HepG2 (cell line): Measurements from ENCODE around the gene ZNF181. TPM values are rescaled to one million over a fixed set of nuclear protein-coding genes. Genes with fewer than 3 reads are reported as not detected.
A peak's percentile ranks its signal among the peaks of the same experiment; 100 is the strongest.

Experiments used
- ATAC-seq: fragments of 200-7000 bp; cut with Tn5 transposase; 3 replicates; pipeline ENCODE4 v1.9.1; 2020; ENCODE audit warnings: mild to moderate bottlenecking, moderate library complexity
- BruUV-seq: library from RNA; stranded (reverse); fragments of 400-500 nt; replicated peaks from 2 replicates; lab custom pipeline; 2021; lab: Mats Ljungman, UMichigan
- CTCF ChIA-PET: fragments of 300-600 bp; formaldehyde crosslinking; extraction: SDS; loops from one replicate; lab custom pipeline; 2021; ENCODE audit warnings: low total read pairs, inconsistent platforms, low intra/inter-chr PET ratio; lab: Yijun Ruan, JAX
- POLR2A ChIA-PET: fragments of 350-600 bp; sonication (Branson Sonifier 250); formaldehyde crosslinking; loops from one replicate; lab custom pipeline; 2020; ENCODE audit warnings: antibody characterized with exemption, inconsistent platforms; lab: Yijun Ruan, JAX
- DNase-seq: peaks from one replicate; pipeline ENCODE4 v3.0.0-alpha.2; 2015; ENCODE audit warnings: low spot score
- FAIRE-seq: peaks from 3 replicates; lab custom pipeline; 2011; peaks lifted over from hg19 to GRCh38; lab: Jason Lieb, UNC
- H2AFZ ChIP-seq: one replicate; pipeline ENCODE4 v1.6.1; 2011; ENCODE audit warnings: low read length, inconsistent platforms
- H3K27ac ChIP-seq: fragments of 300-600 bp; 3 replicates; pipeline ENCODE4 v1.8.0; 2011; ENCODE audit warnings: mixed run types, mild to moderate bottlenecking, mixed read lengths, low read length, inconsistent platforms; ENCODE audit not compliant: insufficient read depth; ENCODE audit errors: extremely low read length
- H3K27me3 ChIP-seq, 2 experiments: fragments of 200-600 bp in 1 of 2; 2 replicates in 1 of 2; 3 replicates in 1 of 2; pipeline versions ENCODE4 v1.6.0 to v1.8.0; 2011; ENCODE audit warnings: low read length in 2 of 2, mild to moderate bottlenecking in 2 of 2, moderate library complexity in 2 of 2, inconsistent platforms in 1 of 2; ENCODE audit not compliant: insufficient read depth in 2 of 2, control insufficient read depth in 1 of 2
- H3K36me3 ChIP-seq, 2 experiments: fragments of 200-600 bp in 1 of 2; replicated peaks in 1 of 2; 2 replicates in 1 of 2; 3 replicates in 1 of 2; pipeline versions ENCODE4 v1.5.1 to v1.8.0; 2011; ENCODE audit warnings: low read length in 2 of 2, inconsistent platforms in 1 of 2; ENCODE audit not compliant: insufficient read depth in 2 of 2, control insufficient read depth in 1 of 2
- H3K4me1 ChIP-seq: 2 replicates; pipeline ENCODE4 v1.5.1; 2012; ENCODE audit warnings: low read length, inconsistent platforms; ENCODE audit not compliant: insufficient read depth
- H3K4me2 ChIP-seq: 2 replicates; pipeline ENCODE4 v1.6.0; 2011; ENCODE audit warnings: low read depth, low read length, inconsistent platforms
- H3K4me3 ChIP-seq, 3 experiments: fragments of 200-600 bp in 1 of 3; sonication (generic), shearing (Covaris generic) in 1 of 3; replicated peaks in 1 of 3; 2 replicates each; pipeline ENCODE4 v1.5.1; 2011 to 2016; ENCODE audit warnings: low read length in 3 of 3, inconsistent platforms in 2 of 3, low read depth in 2 of 3, mild to moderate bottlenecking in 2 of 3, control low read depth in 1 of 3, mixed read lengths in 1 of 3; ENCODE audit not compliant: insufficient read depth in 1 of 3
- H3K79me2 ChIP-seq: one replicate; pipeline ENCODE4 v1.6.1; 2011; ENCODE audit warnings: low read length, inconsistent platforms; ENCODE audit not compliant: insufficient read depth
- H3K9ac ChIP-seq: 2 replicates; pipeline ENCODE4 v1.6.0; 2011; ENCODE audit warnings: mild to moderate bottlenecking, low read depth, low read length, inconsistent platforms; ENCODE audit not compliant: insufficient read depth
- H3K9me3 ChIP-seq: 2 replicates; pipeline ENCODE4 v1.5.1; 2012; ENCODE audit warnings: mild to moderate bottlenecking, low read length
- H4K20me1 ChIP-seq: 2 replicates; pipeline ENCODE4 v1.6.0; 2011; ENCODE audit warnings: inconsistent platforms, mild to moderate bottlenecking, low read length, moderate library complexity; ENCODE audit not compliant: insufficient read depth
- AKAP8 ChIP-seq: sonication (generic); formaldehyde crosslinking; IDR thresholded peaks from 2 replicates; pipeline ENCODE4 v1.5.1; 2020; ENCODE audit warnings: mild to moderate bottlenecking, missing genetic modification reagents
- HNF4G ChIP-seq, 2 experiments: sonication (generic) in 1 of 2; formaldehyde crosslinking in 1 of 2; IDR thresholded peaks; 2 replicates each; pipeline versions ENCODE4 v1.4.0 to v1.6.1; 2011 to 2020; ENCODE audit warnings: borderline replicate concordance in 2 of 2, low read depth in 2 of 2, mild to moderate bottlenecking in 2 of 2, low read length in 1 of 2, missing genetic modification reagents in 1 of 2, moderate library complexity in 1 of 2
- KDM5B ChIP-seq: sonication (generic); formaldehyde crosslinking; IDR thresholded peaks from 2 replicates; pipeline ENCODE4 v1.4.0; 2020; ENCODE audit warnings: missing genetic modification reagents, mild to moderate bottlenecking, borderline replicate concordance
- LRRFIP1 ChIP-seq: sonication (generic); formaldehyde crosslinking; conservative IDR thresholded peaks from 2 replicates; pipeline ENCODE4 v1.4.0; 2020; ENCODE audit warnings: missing genetic modification reagents
- TBX3 ChIP-seq: fragments of 450-650 bp; IDR thresholded peaks from 2 replicates; pipeline ENCODE4 v1.6.1; 2017; ENCODE audit warnings: antibody characterized with exemption, mild to moderate bottlenecking, inconsistent platforms, borderline replicate concordance
- ZBTB46 ChIP-seq: sonication (generic); formaldehyde crosslinking; IDR thresholded peaks from 2 replicates; pipeline ENCODE4 v1.4.0; 2020; ENCODE audit warnings: mild to moderate bottlenecking, missing genetic modification reagents, borderline replicate concordance
- ZNF280B ChIP-seq: sonication (generic); formaldehyde crosslinking; IDR thresholded peaks from 2 replicates; pipeline ENCODE4 v1.5.0; 2020; ENCODE audit warnings: missing genetic modification reagents, mild to moderate bottlenecking, borderline replicate concordance
- ZNF343 ChIP-seq: sonication (generic); formaldehyde crosslinking; IDR thresholded peaks from 2 replicates; pipeline ENCODE4 v1.4.0; 2020; ENCODE audit warnings: mild to moderate bottlenecking, missing genetic modification reagents
- ZNF350 ChIP-seq: sonication (generic); formaldehyde crosslinking; IDR thresholded peaks from 2 replicates; pipeline ENCODE4 v1.4.0; 2020; ENCODE audit warnings: mild to moderate bottlenecking, low read depth, missing genetic modification reagents, borderline replicate concordance
- ZNF75D ChIP-seq: sonication (generic); formaldehyde crosslinking; IDR thresholded peaks from 2 replicates; pipeline ENCODE4 v1.8.1; 2023; ENCODE audit warnings: missing genetic modification reagents, mild to moderate bottlenecking, borderline replicate concordance
- ZNF784 ChIP-seq: sonication (generic); formaldehyde crosslinking; IDR thresholded peaks from 2 replicates; pipeline ENCODE4 v1.5.1; 2020; ENCODE audit warnings: missing genetic modification reagents, mild to moderate bottlenecking, borderline replicate concordance
- WGBS: methylation state at CpG from one replicate; pipeline ENCODE4 v1.1.6; 2017; ENCODE audit warnings: low lambda C conversion rate; 5-methylcytosine and 5-hydroxymethylcytosine counted together
- in situ Hi-C: cut with HindIII; loops from 2 replicates; pipeline ENCODE4 v1.10.0; 2017; ENCODE audit warnings: low pct_unique_long_range_greater_than_20kb; ENCODE audit not compliant: extremely low pct_ligation_motif_present
- intact Hi-C: fragments of 100-400 bp; cut with micrococcal nuclease; formaldehyde crosslinking; loops from one replicate; pipeline ENCODE4 v1.10.0; 2022; ENCODE audit not compliant: unreplicated experiment
- polyA plus RNA-seq, 8 experiments: library from polyadenylated mRNA; depleted of rRNA in 3 of 8; stranded (reverse) in 7 of 8; unstranded in 1 of 8; fragments of >200 nt; fragmentation: Illumina TruSeq in 4 of 8; extraction: Trizol in 4 of 8; gene quantifications; 2 replicates each; pipeline versions ENCODE4 v1.2.1 to v1.2.3, GENCODE V29; 2011 to 2016; ENCODE audit warnings: low read depth in 4 of 8, missing spikeins in 1 of 8, mixed read lengths in 1 of 8; ENCODE audit not compliant: insufficient read depth in 1 of 8
- total RNA-seq, 5 experiments: library from RNA; depleted of rRNA; stranded (reverse); fragments of >200 nt; fragmentation: Illumina TruSeq; extraction: Trizol; gene quantifications; 2 replicates each; pipeline ENCODE4 v1.2.3, GENCODE V29; 2016; ENCODE audit warnings: low read depth in 1 of 5

The ZNF181 gene
- total and polyA plus RNA-seq, 2 of the 13 experiments (the other 11 are each of a cell fraction or from before 2014, with no cell fraction given) = 10.6 to 15.5 TPM

- H3K9ac ChIP-seq = no peak overlapping the region
- intact Hi-C loops = no loop called here
- H3K4me2 ChIP-seq = peak overlapping the region; percentile 94; the same call in 1 of the 2 replicates
- POLR2A ChIA-PET = no interaction called here
- DNase-seq (no peak), ATAC-seq (no peak), FAIRE-seq (no peak)
- 84% methylated on average over 6 of the region's 7 CpGs for WGBS
- no peak overlapping the region for H3K27ac ChIP-seq
- peaks cover 7% of the 10 kb centered on the region for H3K79me2 ChIP-seq
- H3K4me3 ChIP-seq = peak overlapping the region in 1 of 3 experiments; percentile 79; a peak in 1 of 6 replicates
- no peaks in the 10 kb centered on the region; a peak in 1 of 5 replicates for H3K27me3 ChIP-seq
- no peaks in the 10 kb centered on the region for H3K9me3 ChIP-seq
- H3K4me1 ChIP-seq = peaks cover 34% of the 10 kb centered on the region
- peaks cover 0 to 2% of the 10 kb centered on the region in 2 experiments; a peak in 1 of 5 replicates for H3K36me3 ChIP-seq
- TF ChIP-seq LRRFIP1 (CRISPR knock-in tag) (no peak), ZNF350 (CRISPR knock-in tag) (0 out of 2 replicates have a peak, but pooled peaks have one; percentile 22), ZNF280B (0 out of 2 replicates have a peak, but pooled peaks have one; percentile 1), ZNF343 (CRISPR knock-in tag) (no peak), HNF4G (IDR thresholded peaks at IDR 0.05; ENCODE audit: borderline replicate concordance, low read depth, low read length) (no peak), HNF4G (CRISPR knock-in tag; IDR thresholded peaks at IDR 0.05; ENCODE audit: borderline replicate concordance, low read depth) (no peak), KDM5B (CRISPR knock-in tag) (no peak), ZNF784 (no peak), AKAP8 (CRISPR knock-in tag) (0 out of 2 replicates have a peak, but pooled peaks have one; percentile 20), ZBTB46 (CRISPR knock-in tag) (no peak), TBX3 (no peak), ZNF75D (no peak)
- no TSS peak for BruUV-seq
- H4K20me1 ChIP-seq = no peaks in the 10 kb centered on the region
- in situ Hi-C loops = no loop called here
- CTCF ChIA-PET = no interaction called here
- H2AFZ ChIP-seq = no peak overlapping the region
These were observed 2.1 kb upstream of the ZNF181 start for GRCh38 chr19:34731964-34732363.
